HG03457 (cell line): ENCODE results near the gene RARB.

Experiments used
- ATAC-seq: cut with Tn5 transposase; IDR thresholded peaks from one replicate; pipeline ENCODE4 v1.9.1; 2021; ENCODE audit warnings: moderate number of reproducible peaks; ENCODE audit not compliant: unreplicated experiment

Gene RARB

GRCh38 chr3:25503898-25504301 is 75.8 kb downstream of the RARB start:
- ATAC-seq: no peak

- ATAC-seq: no peak
Observed at GRCh38 chr3:25505581-25505980, 77.5 kb downstream of the RARB start.

DNA sequence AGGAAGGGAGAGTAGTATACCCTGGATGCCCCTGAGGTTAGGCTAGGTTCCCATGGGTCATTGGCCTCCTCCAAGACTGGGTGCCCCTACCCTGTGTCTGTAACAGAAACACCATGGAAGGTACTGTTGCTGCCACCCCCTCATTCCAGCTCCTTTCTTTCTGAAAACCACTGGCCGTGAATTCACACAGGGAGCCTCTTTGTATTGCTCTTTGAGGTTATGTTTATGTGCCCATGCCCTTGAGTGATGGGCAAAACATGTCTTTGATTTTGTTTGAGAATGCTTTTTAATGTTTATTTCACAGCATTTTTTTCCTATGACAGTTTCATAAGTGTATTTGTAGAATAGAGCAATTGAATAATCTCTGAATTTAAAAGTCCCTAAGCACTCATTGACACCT is 79.7 kb downstream of the RARB start:
- ATAC-seq: no peak

DNA sequence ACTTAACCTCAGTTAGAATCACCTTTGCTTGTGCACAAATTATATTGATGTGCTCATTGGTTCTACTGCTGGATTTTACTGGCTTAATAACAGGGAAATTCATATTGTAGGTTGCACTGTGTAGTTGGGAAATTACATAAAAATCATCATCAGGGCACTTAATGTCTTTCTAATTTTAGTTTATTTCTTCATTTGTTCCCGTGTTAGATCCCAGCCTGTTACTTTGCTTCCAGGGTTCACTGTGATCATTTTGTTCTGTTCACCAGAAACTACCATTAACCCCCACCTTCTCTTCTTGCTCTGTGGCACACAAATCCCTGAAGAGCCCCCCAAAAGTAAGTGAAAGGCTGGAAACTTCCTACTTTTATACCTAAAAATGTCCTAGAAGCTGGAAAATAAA is 80.4 kb downstream of the RARB start:
- no peak for ATAC-seq

DNA sequence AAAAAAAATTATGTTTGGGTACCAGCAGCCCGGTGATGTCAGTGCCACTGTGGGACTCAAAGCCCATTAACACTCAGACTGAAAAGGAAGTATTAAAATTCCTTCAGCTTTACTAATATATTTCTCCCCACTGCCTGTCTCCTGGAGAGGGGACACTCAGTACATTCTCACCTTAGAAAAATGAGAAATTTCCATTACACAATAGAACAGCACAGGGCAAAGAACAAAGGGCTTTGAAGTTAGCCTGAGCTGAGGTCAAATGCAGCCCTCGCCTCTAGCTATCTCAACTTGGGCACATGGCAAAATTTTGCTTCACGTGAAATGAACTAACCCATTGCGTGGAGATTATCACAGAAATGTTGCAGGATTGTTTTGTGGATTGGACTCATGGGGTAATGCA is 80.8 kb downstream of the RARB start:
- no peak for ATAC-seq

DNA sequence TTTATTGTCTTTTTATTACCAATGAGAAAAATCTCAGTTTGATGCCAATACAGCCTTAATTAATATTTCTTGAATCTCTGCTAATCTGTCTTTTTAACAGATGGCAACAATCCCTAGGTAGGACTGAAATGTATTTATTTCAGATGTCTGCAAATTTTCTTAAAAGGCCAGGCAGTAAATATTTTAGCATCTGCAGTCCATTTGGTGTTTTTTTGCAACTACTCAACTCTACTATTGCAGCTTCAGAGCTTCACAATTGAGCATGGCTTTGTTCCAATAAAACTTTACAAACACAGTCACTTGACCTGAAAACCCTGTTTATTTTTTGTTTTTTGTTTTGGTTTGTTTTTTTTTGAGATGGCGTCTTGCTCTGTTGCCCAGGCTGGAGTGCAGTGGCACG is 82.7 kb downstream of the RARB start:
- no peak for ATAC-seq

- ATAC-seq: no peak
Observed at GRCh38 chr3:25511972-25512721, 84.1 kb downstream of the RARB start.

DNA sequence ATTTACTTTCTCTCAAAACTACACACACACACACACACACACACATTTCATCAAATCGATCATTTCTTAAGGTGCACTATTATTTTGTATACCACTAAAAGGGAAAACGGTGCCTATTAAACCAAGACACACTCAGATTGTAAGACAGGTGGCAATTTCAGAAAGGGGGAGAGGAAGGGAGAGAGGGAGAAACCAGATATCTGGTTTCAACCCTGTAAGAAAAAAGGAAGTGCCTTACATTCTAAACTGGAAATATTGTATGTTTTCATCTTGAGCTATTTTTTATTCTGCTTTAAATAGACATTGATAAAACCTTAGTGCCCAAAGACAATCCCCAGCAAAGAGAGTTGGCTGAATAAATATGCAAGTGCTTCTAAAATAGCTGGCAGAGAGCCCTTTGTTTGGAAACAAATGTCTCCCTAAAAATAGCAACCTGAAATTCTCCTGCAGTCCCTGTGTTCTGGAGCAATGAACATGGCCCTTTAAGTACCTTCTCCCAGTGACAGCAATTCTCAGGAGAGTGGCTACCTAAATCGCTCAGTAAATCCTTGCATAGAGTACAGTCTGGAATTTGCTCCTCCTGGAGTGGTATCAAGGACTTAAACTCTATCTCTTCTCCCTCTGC is 85.7 kb downstream of the RARB start:
- no peak for ATAC-seq

DNA sequence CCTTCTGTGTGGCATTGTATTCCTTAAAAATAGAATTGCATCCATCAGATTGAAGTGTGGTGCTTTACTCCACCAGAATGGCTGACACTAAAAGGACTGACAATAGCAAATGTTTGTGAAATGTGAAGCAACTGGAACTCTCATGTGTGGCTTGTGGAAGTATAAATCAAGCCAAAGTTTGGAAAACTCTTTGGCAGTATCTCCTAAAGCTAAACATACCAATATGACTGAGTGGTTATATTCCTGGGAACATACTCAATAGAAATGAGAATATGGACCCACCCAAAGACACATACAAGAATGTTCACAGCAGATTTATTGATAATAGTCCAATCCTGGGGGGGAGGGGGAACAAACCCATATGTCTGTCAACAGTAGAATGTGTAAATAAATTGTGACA is 87.1 kb downstream of the RARB start:
- ATAC-seq: no peak

DNA sequence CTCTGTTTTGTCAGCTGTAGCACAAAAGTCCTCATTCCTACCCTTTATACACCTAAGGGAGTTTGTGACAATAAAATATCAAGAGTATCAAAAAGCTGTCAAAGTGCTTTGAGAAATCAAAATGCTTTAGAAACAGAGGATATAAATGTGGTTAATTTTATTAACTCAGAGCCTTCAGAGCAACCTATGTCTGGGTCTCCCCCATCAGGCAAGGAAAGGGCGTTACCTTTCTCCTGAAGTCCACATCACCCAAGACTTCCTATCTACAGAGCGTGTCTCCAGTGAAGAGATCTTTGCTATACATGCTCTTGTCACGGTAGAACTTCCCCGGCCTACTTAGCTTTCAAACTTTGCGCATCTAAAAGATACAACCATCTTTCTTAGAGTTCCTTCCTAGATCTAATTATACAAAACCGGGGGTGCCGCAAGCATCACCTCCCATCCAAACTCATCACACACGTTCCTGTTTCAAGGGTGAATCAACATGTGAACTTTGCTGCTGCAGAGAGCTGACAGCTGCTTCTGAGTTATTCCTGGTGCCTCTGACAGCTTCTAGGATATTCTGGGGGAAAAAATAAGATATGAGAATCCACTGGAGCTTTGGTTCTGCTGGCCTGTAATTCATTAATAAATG is 93.0 kb downstream of the RARB start:
- no peak for ATAC-seq

DNA sequence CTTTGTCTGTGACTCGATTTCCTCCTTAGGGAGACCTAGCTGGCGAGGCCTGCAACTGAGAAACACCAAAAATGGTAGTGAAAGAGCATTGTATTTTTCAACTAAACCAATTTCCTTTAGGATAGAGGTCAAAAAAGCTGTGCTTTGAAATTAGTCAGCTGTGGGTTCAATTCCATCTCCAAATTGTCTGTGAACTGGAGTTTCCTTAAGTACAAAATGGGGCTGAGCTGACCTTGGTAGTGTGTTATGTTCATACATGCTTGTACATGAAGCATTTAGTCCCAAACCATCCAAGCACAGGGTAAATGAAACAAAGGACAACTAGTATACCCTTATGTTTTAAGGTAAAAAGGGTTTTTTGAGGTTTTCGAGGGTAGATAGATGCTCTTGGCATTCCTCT is 99.3 kb downstream of the RARB start:
- no peak for ATAC-seq

DNA sequence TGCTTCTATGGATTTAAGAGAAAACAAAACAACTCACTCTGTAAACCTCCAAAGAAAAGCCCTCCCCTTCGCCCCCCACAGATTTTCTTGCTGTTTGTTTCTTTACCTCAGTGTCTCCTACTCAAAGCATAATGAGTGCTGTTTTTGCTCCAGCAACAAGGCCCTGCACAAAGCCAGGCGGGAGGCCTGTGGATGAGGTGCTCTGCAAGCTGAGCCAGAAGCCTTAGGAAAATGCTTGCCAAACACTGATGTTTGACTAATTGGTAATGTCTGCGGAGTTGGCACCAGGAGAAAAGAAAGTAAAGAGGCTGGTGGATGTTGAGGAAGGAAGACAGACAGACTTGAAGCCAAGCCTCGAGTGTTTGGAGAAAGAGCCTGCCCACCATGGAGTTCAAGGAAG is 99.7 kb downstream of the RARB start:
- no peak for ATAC-seq

DNA sequence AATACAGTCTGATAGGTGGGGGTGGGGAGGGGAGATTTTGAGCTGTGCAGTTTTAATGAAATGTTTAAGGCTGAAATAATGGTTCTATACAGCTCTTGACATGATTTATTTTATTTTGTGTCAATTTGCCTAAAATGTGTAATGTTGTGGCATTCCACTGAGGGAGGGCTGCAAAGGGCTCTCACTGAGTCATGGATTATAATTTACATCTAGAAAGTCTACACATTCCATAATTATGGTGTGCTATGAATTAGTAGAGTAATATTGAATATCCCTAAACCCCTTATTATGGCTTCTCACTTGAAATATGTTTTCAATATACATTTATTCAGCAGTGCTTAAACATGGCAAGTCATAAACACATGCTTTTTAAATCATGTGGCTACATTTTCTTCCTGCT is 103.9 kb downstream of the RARB start:
- no peak for ATAC-seq

DNA sequence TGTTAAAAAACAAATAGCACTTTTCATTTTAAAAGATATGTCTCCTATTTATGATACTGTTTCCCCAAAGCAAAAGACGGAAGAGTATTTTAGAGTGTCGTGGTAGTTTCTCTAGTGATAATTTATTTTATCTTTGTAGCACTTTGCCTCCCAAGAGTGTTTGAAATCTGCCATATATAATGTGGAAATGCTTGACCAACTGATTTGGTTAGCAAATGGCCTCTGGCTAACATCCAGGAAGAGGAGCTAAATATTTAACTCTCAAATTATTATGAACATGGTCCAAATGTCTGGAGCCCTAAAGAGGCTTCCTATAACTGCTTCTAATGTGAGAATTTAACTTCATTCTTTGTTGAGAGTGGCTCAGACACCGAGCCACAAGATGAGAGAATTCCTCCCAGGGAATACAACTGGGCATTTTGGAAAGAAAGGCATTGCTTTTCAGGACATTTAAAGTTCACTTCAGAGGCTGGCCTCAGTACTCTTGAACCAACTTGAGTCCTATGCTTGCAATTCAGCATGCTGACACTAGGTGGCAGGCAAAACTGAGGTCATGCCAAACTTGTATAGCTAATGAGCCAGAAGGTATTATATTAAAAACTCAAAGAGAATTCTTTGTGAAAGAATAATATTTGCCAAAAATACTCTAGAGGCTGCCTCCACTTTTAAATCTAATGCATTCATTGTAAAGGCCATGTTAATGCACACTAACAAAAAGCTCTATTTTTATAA is 104.5 kb downstream of the RARB start:
- no peak for ATAC-seq

DNA sequence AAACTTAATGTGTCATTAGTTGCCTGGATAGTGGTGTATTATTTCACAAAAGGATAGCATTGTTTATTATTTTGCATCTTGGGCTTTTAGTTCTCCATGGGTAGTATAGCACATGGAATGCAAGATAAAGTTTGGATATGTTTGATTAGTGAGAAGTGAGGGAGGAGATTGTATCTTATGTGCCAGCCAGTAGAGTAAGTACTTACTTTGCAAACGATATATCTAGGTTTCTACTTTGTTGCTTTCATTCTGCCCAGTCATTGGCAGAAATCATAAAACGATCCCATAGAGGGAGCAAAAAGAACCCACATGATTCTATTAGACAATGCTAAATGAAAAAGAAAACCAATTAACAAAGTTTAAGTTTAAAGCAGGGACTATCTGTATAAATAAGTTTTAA is 105.3 kb downstream of the RARB start:
- ATAC-seq: no peak

DNA sequence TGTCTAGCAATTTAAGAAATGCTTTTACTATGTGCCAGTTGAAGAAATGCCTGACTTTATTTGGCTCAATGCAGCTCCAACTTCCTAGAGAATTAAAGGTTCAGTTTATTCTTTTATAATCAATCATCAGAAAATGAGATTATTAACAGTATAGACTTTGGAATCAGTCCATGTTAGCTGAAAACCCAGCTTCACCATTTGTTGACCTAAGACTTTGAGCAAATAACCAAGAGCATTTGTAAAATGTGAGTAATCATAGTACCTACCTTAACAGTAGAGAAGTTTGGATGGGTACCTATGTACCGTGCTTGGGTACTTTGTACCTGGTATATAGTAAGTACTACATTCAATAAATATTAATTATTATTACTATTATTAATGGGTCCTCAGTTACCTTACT is 105.9 kb downstream of the RARB start:
- ATAC-seq: no peak

- ATAC-seq: no peak
Observed at GRCh38 chr3:25536521-25537391, 108.7 kb downstream of the RARB start.

DNA sequence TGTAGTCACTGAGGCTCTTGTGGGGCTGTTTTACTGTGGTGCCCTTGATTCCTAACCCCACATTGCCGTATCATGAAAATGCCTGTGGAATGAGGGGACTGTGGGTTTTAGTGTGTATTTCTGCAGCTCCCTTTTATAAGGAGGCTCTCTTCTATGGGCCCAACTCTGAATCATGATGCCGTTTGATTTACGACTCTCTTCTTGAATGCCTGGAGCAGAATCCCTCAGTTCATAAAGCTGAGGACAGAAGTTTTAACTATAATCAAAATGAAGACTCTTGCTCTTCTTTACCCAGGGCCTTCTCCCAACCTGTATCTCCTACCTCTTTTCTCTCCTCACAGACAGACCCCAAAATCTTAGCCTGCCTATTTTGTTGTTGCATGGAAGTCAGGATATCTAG is 109.5 kb downstream of the RARB start:
- no peak for ATAC-seq

DNA sequence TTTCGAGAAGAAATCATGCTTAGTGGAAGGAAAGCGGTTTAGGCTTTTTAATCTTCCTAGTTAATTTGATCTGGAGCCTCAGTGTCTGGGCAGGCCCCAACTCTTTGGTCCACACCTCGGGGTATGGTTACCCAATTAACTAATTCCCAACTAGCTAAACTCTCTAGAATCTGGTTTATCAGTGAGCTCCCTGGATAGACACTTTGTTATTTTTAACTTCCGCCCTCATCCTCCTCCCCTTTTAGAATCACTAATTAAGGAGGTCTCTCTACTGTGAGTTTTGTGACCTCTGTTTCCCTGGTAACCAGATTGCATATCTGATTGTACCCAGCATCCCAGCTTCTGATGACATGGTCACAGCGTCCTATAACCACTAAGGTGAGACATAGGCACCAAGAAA is 112.2 kb downstream of the RARB start:
- ATAC-seq: no peak

DNA sequence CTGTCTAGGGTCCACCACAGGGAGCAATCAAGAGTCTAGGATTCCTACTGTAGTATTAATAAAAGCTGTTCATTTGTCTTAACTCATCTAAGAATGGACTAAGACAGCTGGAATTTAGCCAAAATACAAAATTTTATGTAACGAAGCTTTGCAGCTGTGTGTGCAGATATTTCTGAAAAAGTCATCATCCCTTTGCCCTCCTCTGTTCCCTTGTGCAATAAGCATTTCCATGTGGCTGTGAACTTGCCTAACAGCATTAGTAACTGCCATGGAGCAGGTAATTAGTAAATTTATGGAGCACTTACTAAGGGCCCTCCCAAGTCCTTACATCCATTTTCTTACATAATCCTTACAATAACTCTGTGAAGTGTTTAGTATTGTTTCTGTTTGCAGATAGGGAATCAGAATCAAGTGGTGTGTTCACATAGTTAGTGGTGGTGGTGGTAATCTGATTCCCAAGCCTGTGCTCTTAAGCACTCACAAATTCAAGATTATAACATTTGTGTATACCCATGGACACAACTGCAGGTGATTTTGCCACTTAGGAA is 114.5 kb downstream of the RARB start:
- no peak for ATAC-seq

GRCh38 chr3:25547103-25547502 is 119.0 kb downstream of the RARB start:
- no peak for ATAC-seq
